Lower leg skin (tissue), 3 donors: ENCODE data around the gene DDX60.

Experiments used
- CTCF ChIP-seq, 3 donors: fragments of 450-650 bp; IDR thresholded peaks; one replicate each; pipeline ENCODE4 v1.5.1; 2016; ENCODE audit warnings: antibody characterized with exemption in 3 of 3, mild to moderate bottlenecking in 3 of 3, moderate library complexity in 2 of 3
- POLR2A ChIP-seq, 2 donors: fragments of 450-650 bp; IDR thresholded peaks; one replicate each; pipeline ENCODE4 v1.6.1; 2016 to 2017; ENCODE audit warnings: antibody characterized with exemption in 2 of 2, mild to moderate bottlenecking in 1 of 2, moderate library complexity in 1 of 2

GRCh38 chr4:168273838-168274237, 44.7 kb downstream of the DDX60 start:
- TF ChIP-seq CTCF (IDR thresholded peaks at IDR 0.05) (no peak), POLR2A (IDR thresholded peaks at IDR 0.05) (no peak)
